Pancreas (tissue), 10 donors: ENCODE data around the gene MYT1. TPM values are rescaled to one million over a fixed set of nuclear protein-coding genes. Genes with fewer than 3 reads are reported as not detected.
"Not testable (repeated sequence)": the region's sequence is repeated elsewhere in the genome, so short reads cannot be mapped to it uniquely, and the experiment has no call there.

Experiments used
- ATAC-seq, 4 donors: fragments of 200-7000 bp; cut with Tn5 transposase; one replicate each; pipeline versions ENCODE4 v1.8.0 to v1.9.1; 2020; ENCODE audit warnings: mild to moderate bottlenecking in 4 of 4, moderate library complexity in 4 of 4
- DNase-seq, 6 donors: peaks; one replicate each; pipeline ENCODE4 v3.0.0-alpha.2; 2020
- FAIRE-seq: peaks from 2 replicates; lab custom pipeline; 2012; peaks lifted over from hg19 to GRCh38; lab: Jason Lieb, UNC
- H3K27ac ChIP-seq, 4 donors: fragments of 200-600 bp; sonication (generic); 1 replicate in 3 of 4; 2 replicates in 1 of 4; pipeline versions ENCODE4 v1.5.0 to v1.8.0; 2020
- H3K27me3 ChIP-seq, 4 donors: fragments of 200-600 bp; one replicate each; pipeline ENCODE4 v1.8.0; 2021
- H3K36me3 ChIP-seq, 3 donors: fragments of 200-600 bp; sonication (generic) in 1 of 3; one replicate each; pipeline versions ENCODE4 v1.5.0 to v1.8.0; 2020 to 2021
- H3K4me1 ChIP-seq, 3 donors: fragments of 200-600 bp; one replicate each; pipeline ENCODE4 v1.8.0; 2021
- H3K4me3 ChIP-seq, 4 donors: fragments of 200-600 bp; sonication (generic) in 2 of 4; one replicate each; pipeline versions ENCODE4 v1.5.0 to v1.8.0; 2020 to 2021
- H3K9me3 ChIP-seq, 4 donors: fragments of 200-600 bp; one replicate each; pipeline ENCODE4 v1.8.0; 2021
- WGBS, 2 donors: extraction: QIAGEN DNeasy Blood & Tissue Kit; methylation state at CpG; one replicate each; pipeline ENCODE4 v1.1.7; 2013; 5-methylcytosine and 5-hydroxymethylcytosine counted together
- intact Hi-C, 3 donors: fragments of 100-400 bp; cut with DNase I; formaldehyde crosslinking; loops; one replicate each; pipeline versions ENCODE4 v1.11.1 to v1.14.2; 2022
- polyA plus RNA-seq, 2 donors: library from polyadenylated mRNA; stranded (reverse); fragments of 200-250 nt; gene quantifications; one replicate each; pipeline ENCODE4 v1.2.3, GENCODE V29; 2013
- total RNA-seq, 6 donors: library from RNA; stranded (reverse); fragmentation: NEBNext Ultra II Directional in 4 of 6; extraction: Animal tissue kit (Norgen Biotek cat#: 25700) in 4 of 6; gene quantifications; one replicate each; pipeline versions ENCODE4 v1.2.1 to v1.2.4, GENCODE V29; 2021 to 2023
- TF ChIP-seq, protein P1 (sequence below), 4 donors: fragments of 200-600 bp; sonication (generic) in 3 of 4; IDR thresholded peaks; one replicate each; pipeline versions ENCODE4 v1.5.0 to v1.8.0; 2021; ENCODE audit warnings: antibody characterized with exemption in 4 of 4
- donor health status: healthy with polysubstance abuse.
- donor health status: DM: no; HTN: no; CAD: no; lungs with moderate emphysema.
- donor health status: DM: no; HTN: no; CAD: no.
- donor health status: control.
- donor health status: control.
- donor health status: Bipolar disorder and iron deficiency.
- donor health status: DM: yes; HTN: yes; CAD: no.
- donor health status: DM: no; HTN: no; CAD: no.
- donor health status: DM: no; HTN: no; CAD: no.
- donor health status: DM: yes; HTN: yes; CAD: no.

MYT1 gene
- total and polyA plus RNA-seq, 8 donors = 0.13 to 5.1 (median 0.52) TPM

DNA sequence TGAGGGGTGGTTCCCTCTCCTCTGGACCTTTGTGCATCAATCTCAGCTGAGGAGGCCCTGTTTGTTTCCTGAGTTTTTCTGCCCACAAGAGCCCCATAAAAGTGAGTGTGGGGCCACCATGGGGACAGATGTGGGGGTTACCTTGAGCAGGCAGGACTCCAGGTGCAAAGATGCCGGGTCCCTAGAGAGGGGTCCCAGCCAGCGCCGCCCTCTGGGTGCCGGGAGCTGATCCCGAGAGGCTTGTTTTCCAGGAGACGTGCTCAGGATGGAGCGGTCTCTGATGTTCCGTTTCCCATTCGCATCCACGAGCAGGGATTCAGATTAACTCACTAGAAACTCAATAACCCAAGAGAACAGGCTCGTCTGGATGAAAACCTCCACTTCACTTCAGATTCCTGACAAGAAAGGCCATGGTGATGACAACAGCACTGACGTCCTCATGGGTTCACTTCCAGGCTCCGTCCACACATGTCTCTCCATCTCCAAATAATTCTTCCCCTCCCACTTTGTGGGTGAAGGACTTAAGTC is 21.9 kb downstream of the MYT1 start:
- FAIRE-seq (no peak), DNase-seq (no peak)

DNA sequence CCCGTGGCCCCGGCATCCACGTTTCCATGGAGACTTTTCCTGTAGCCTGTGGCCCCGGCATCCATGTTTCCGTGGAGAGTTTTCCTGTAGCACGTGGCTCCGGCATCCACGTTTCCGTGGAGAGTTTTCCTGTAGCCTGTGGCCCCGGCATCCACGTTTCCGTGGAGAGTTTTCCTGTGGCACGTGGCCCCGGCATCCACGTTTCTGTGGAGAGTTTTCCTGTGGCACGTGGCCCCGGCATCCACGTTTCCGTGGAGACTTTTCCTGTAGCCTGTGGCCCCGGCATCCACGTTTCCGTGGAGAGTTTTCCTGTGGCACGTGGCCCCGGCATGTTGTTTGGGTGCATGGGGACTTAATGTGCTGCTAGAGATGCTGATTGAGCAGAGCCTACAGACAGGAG is 23.0 kb downstream of the MYT1 start:
- H3K27me3 ChIP-seq, DNase-seq, intact Hi-C loops, H3K36me3 ChIP-seq, H3K27ac ChIP-seq, H3K9me3 ChIP-seq, H3K4me3 ChIP-seq, FAIRE-seq, ATAC-seq: not testable (repeated sequence)
- WGBS, 2 donors = 88 to 91% methylated on average over 24 of the region's 24 CpGs
- H3K4me1 ChIP-seq = peaks cover 0 to 15% (median 0%) of the 10 kb centered on the region in 3 donors

More for the DNA sequence above, 21.9 kb downstream of the MYT1 start:
- TF ChIP-seq, protein P1, sequence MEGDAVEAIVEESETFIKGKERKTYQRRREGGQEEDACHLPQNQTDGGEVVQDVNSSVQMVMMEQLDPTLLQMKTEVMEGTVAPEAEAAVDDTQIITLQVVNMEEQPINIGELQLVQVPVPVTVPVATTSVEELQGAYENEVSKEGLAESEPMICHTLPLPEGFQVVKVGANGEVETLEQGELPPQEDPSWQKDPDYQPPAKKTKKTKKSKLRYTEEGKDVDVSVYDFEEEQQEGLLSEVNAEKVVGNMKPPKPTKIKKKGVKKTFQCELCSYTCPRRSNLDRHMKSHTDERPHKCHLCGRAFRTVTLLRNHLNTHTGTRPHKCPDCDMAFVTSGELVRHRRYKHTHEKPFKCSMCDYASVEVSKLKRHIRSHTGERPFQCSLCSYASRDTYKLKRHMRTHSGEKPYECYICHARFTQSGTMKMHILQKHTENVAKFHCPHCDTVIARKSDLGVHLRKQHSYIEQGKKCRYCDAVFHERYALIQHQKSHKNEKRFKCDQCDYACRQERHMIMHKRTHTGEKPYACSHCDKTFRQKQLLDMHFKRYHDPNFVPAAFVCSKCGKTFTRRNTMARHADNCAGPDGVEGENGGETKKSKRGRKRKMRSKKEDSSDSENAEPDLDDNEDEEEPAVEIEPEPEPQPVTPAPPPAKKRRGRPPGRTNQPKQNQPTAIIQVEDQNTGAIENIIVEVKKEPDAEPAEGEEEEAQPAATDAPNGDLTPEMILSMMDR (IDR thresholded peaks at IDR 0.05) = no peak
- H3K27ac ChIP-seq = no peak overlapping the region
- H3K4me1 ChIP-seq = peaks cover 0 to 15% (median 0%) of the 10 kb centered on the region in 3 donors
- no peaks in the 10 kb centered on the region for H3K27me3 ChIP-seq
- H3K36me3 ChIP-seq = no peaks in the 10 kb centered on the region
- H3K4me3 ChIP-seq = no peak overlapping the region
- 79 to 89% methylated on average over 13 of the region's 13 CpGs for WGBS, 2 donors
- intact Hi-C loops = no loop called here
- ATAC-seq = no peak
- no peaks in the 10 kb centered on the region for H3K9me3 ChIP-seq

DNA sequence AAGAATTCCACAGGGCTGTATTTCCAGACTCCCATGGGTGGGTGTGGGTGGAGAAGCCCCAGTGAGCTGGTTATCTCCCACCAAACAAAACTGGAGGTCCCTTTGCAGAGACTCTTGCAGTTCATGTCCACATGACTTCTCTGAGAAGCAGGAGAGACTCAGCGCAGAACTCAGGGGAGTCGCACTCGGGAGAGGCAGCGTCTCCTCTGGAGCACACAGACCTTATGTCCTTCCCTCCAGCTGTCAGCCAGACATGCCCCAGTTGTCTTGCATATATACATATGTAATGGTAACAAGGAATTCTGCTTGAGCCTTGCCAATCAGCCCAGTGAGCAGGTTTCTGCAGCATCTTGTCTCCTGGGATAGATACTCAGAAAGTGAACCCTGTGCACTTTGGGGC is 23.8 kb downstream of the MYT1 start:
- Histone ChIP-seq H3K4me3 (no peak overlapping the region), H3K36me3 (no peaks in the 10 kb centered on the region), H3K9me3 (no peaks in the 10 kb centered on the region), H3K27ac (peak overlapping the region in 3 of 4 donors; percentile 59 to 89 (median 85)), H3K4me1 (peaks cover 0 to 15% (median 0%) of the 10 kb centered on the region in 3 donors), H3K27me3 (no peaks in the 10 kb centered on the region)
- intact Hi-C loops = no loop called here
- TF ChIP-seq, protein P1 (IDR thresholded peaks at IDR 0.05) = no peak
- ATAC-seq (no peak), FAIRE-seq (no peak), DNase-seq (no peak)
- 79 to 92% methylated on average over 4 of the region's 4 CpGs for WGBS, 2 donors

DNA sequence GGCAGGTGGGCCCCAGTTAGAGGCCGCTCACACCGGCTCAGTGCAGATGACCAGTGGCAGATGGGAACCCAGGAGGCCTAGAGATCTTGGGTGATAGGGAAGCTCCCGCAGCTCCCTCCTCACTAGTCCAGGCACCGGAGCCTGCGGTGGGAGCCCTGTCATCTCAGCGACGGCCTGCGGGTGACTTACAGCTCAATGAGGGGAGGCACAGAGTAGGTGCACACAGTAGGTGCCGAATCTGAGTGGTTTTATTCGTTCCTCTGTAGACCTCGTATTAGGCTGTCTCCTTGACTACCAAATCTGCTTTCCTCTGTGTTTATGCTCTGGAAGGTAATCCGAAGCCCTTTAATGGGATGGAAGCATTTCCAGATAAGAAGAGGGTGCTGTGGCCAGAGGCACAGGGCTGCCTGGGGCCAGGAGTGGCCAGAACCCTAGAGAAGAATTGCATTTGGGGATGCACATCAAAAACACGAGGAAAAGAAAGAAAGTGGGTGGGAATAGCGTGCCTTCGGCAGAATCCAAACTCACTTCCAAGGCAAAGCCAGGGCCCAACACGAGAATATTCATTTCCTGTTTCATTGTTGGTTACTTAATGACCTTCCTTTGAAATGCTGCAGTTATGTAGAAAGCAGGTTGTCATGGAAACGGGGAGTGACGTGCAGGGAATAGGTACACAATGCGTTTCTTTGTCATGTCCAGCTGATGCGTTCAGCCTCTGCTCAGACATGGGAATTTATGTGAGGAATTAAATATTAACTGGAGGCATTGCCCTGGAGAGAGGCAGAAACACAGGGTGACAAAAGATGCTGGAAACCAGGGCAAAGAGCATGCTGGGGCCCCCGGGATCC is 24.7 kb downstream of the MYT1 start:
- peak; percentile 88 to 93 (median 92) for ATAC-seq
- TF ChIP-seq, protein P1 (IDR thresholded peaks at IDR 0.05) = no peak
- no peak for FAIRE-seq
- Histone ChIP-seq H3K27ac (peak overlapping the region; percentile 70 to 89 (median 82)), H3K4me3 (no peak overlapping the region), H3K4me1 (peaks cover 0 to 15% (median 0%) of the 10 kb centered on the region in 3 donors), H3K9me3 (no peaks in the 10 kb centered on the region), H3K27me3 (no peaks in the 10 kb centered on the region), H3K36me3 (no peaks in the 10 kb centered on the region)
- intact Hi-C loops = no loop called here
- WGBS, 2 donors = 36 to 42% methylated on average over 21 of the region's 21 CpGs
- peak in 4 of 6 donors; percentile 32 to 74 (median 64) for DNase-seq

DNA sequence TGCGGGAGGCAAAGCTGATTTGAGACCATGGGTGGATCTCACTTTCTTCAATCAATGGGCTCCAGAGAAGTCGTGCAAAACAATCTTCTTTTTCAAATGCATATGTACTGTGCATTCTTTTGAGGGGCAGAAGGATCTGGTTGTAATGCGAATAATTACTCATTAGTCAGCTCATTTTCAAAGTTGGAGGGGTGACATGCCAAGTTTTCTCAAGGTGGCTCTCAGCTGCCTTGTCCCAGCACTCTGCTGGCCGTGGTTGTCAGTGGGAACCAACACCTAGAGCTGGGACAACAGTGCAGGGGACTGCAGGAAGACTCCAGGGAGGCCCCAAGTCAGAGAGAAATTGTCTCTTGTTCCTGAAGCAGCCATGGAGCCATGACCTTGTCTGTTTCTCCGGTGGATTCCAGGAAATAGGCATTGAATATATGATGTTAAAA is 25.3 kb downstream of the MYT1 start:
- Histone ChIP-seq H3K4me1 (peaks cover 0 to 15% (median 0%) of the 10 kb centered on the region in 3 donors), H3K9me3 (no peaks in the 10 kb centered on the region), H3K4me3 (no peak overlapping the region), H3K27ac (peak overlapping the region; percentile 47 to 89 (median 77)), H3K27me3 (no peaks in the 10 kb centered on the region), H3K36me3 (no peaks in the 10 kb centered on the region)
- intact Hi-C loops = no loop called here
- FAIRE-seq = no peak
- 9 to 14% methylated on average over 5 of the region's 5 CpGs for WGBS, 2 donors
- peak; percentile 26 to 46 (median 35) for ATAC-seq
- DNase-seq = no peak
- TF ChIP-seq, protein P1 (IDR thresholded peaks at IDR 0.05) = no peak
